Skeletal muscle tissue (tissue), 4 donors: ENCODE results near the gene RAB20. TPM values are rescaled to one million over a fixed set of nuclear protein-coding genes. Genes with fewer than 3 reads are reported as not detected.
"Not testable (repeated sequence)": the region's sequence is repeated elsewhere in the genome, so short reads cannot be mapped to it uniquely, and the experiment has no call there.

ENCODE experiments used
- H3K27ac ChIP-seq: one replicate; pipeline ENCODE4 v1.7.0; 2013; ENCODE audit warnings: mild to moderate bottlenecking, low read depth, low read length, inconsistent platforms
- H3K27me3 ChIP-seq, 3 donors: one replicate each; pipeline ENCODE4 v1.7.0; 2013; ENCODE audit warnings: low read length in 3 of 3; ENCODE audit not compliant: control insufficient read depth in 3 of 3, insufficient read depth in 3 of 3
- H3K36me3 ChIP-seq, 3 donors: one replicate each; pipeline ENCODE4 v1.7.0; 2013; ENCODE audit warnings: low read length in 3 of 3; ENCODE audit not compliant: control insufficient read depth in 3 of 3, insufficient read depth in 3 of 3
- H3K4me1 ChIP-seq, 3 donors: one replicate each; pipeline ENCODE4 v1.7.0; 2013; ENCODE audit warnings: low read length in 3 of 3, mild to moderate bottlenecking in 3 of 3; ENCODE audit not compliant: control insufficient read depth in 3 of 3, insufficient read depth in 3 of 3
- H3K4me3 ChIP-seq, 3 donors: one replicate each; pipeline ENCODE4 v1.7.0; 2013; ENCODE audit warnings: low read length in 3 of 3
- H3K9ac ChIP-seq, 3 donors: one replicate each; pipeline ENCODE4 v1.7.0; 2013; ENCODE audit warnings: low read length in 3 of 3, mild to moderate bottlenecking in 3 of 3, moderate library complexity in 2 of 3, low read depth in 1 of 3
- H3K9me3 ChIP-seq, 3 donors: one replicate each; pipeline ENCODE4 v1.7.0; 2013; ENCODE audit warnings: low read length in 3 of 3; ENCODE audit not compliant: control insufficient read depth in 3 of 3
- total RNA-seq: library from RNA; depleted of rRNA; stranded (reverse); fragments of >200 nt; gene quantifications from one replicate; pipeline ENCODE4 v1.2.3, GENCODE V29; 2014
- donor health status: Osteomylitis.

The RAB20 gene
- total RNA-seq, 1 donor from 2014 or later = 7.3 TPM

DNA sequence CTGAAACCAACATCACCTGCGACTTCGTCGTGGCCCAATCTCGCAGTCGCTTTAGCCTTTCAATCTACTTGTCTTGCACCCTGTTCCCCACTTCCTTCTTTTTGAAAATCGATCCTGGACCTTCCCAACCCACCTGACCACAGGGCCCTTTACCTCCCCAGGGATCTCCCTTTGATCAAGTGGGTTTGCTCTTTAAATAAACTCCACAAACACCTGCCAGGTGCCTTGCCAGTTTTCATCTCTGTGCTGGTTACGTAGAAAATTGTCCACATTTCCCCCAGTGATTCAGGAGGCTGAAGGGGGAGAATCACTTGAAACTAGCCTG, 14.5 kb upstream of the RAB20 start:
- Histone ChIP-seq H3K9ac (no peak overlapping the region), H3K9me3 (no peaks in the 10 kb centered on the region), H3K4me3 (no peak overlapping the region), H3K27me3 (peaks cover 22 to 32% (median 28%) of the 10 kb centered on the region in 3 donors), H3K36me3 (no peaks in the 10 kb centered on the region), H3K4me1 (peaks cover 0 to 6% (median 5%) of the 10 kb centered on the region in 3 donors), H3K27ac (no peak overlapping the region)

- no peaks in the 10 kb centered on the region for H3K9me3 ChIP-seq
- H3K9ac ChIP-seq = no peak overlapping the region
- H3K4me1 ChIP-seq = peaks cover 0 to 6% (median 5%) of the 10 kb centered on the region in 3 donors
- H3K36me3 ChIP-seq = no peaks in the 10 kb centered on the region
- no peak overlapping the region for H3K27ac ChIP-seq
- H3K4me3 ChIP-seq = no peak overlapping the region
- peaks cover 22 to 36% (median 28%) of the 10 kb centered on the region in 3 donors for H3K27me3 ChIP-seq
Measured at GRCh38 chr13:110575322-110576069, 14.0 kb upstream of the RAB20 start.

- Histone ChIP-seq H3K27me3 (peaks cover 22 to 37% (median 28%) of the 10 kb centered on the region in 3 donors), H3K36me3 (no peaks in the 10 kb centered on the region), H3K9ac (no peak overlapping the region), H3K4me3 (no peak overlapping the region), H3K9me3 (no peaks in the 10 kb centered on the region), H3K4me1 (peaks cover 0 to 6% (median 5%) of the 10 kb centered on the region in 3 donors), H3K27ac (no peak overlapping the region)
Measured at GRCh38 chr13:110574161-110574560, 12.6 kb upstream of the RAB20 start.

- Histone ChIP-seq H3K27ac (no peak overlapping the region), H3K9me3 (no peaks in the 10 kb centered on the region), H3K36me3 (no peaks in the 10 kb centered on the region), H3K4me3 (no peak overlapping the region), H3K4me1 (peaks cover 0 to 6% (median 5%) of the 10 kb centered on the region in 3 donors), H3K27me3 (peaks cover 22 to 41% (median 28%) of the 10 kb centered on the region in 3 donors), H3K9ac (no peak overlapping the region)
Measured at GRCh38 chr13:110572778-110573118, 11.2 kb upstream of the RAB20 start.

GRCh38 chr13:110571896-110572777, 10.6 kb upstream of the RAB20 start:
- peaks cover 0 to 6% (median 5%) of the 10 kb centered on the region in 3 donors for H3K4me1 ChIP-seq
- no peak overlapping the region for H3K9ac ChIP-seq
- no peaks in the 10 kb centered on the region for H3K36me3 ChIP-seq

GRCh38 chr13:110570886-110571285, 9.4 kb upstream of the RAB20 start:
- Histone ChIP-seq H3K27ac (no peak overlapping the region), H3K9me3 (no peaks in the 10 kb centered on the region), H3K4me1 (peaks cover 0 to 6% (median 5%) of the 10 kb centered on the region in 3 donors), H3K4me3 (no peak overlapping the region), H3K36me3 (no peaks in the 10 kb centered on the region), H3K27me3 (peaks cover 17 to 39% (median 28%) of the 10 kb centered on the region in 3 donors), H3K9ac (no peak overlapping the region)

More at GRCh38 chr13:110571896-110572777, 10.6 kb upstream of the RAB20 start:
- no peak overlapping the region for H3K27ac ChIP-seq
- H3K4me3 ChIP-seq = no peak overlapping the region
- no peaks in the 10 kb centered on the region for H3K9me3 ChIP-seq
- peaks cover 22 to 41% (median 28%) of the 10 kb centered on the region in 3 donors for H3K27me3 ChIP-seq

- H3K36me3 ChIP-seq, H3K9me3 ChIP-seq, H3K27ac ChIP-seq, H3K4me1 ChIP-seq, H3K9ac ChIP-seq, H3K4me3 ChIP-seq: not testable (repeated sequence)
- peaks cover 10 to 33% (median 19%) of the 10 kb centered on the region in 3 donors for H3K27me3 ChIP-seq
Measured at GRCh38 chr13:110569962-110570361, 8.4 kb upstream of the RAB20 start.

DNA sequence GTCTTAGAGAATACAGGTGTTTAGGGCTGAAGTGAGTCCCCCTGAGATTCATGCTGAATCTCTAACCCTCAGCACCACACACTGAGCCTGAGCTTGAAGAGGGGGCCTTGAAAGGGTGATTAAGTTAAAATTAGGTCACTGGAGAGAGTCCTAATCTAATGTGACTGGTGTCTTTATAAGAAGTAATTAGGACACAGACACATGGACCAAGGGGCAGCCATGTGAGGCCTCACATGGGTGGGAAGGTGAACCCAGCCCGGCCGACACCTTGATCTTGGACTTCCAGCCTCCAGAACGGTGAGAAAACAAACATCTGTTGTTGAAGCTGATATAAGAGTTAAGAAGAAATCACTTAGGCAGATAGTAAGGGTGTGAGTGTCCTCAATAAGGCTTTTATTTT, 7.1 kb upstream of the RAB20 start:
- no peaks in the 10 kb centered on the region for H3K9me3 ChIP-seq
- no peaks in the 10 kb centered on the region for H3K4me1 ChIP-seq
- H3K36me3 ChIP-seq = no peaks in the 10 kb centered on the region
- H3K27me3 ChIP-seq = peaks cover 0 to 24% (median 9%) of the 10 kb centered on the region in 3 donors
- no peak overlapping the region for H3K27ac ChIP-seq
- no peak overlapping the region for H3K4me3 ChIP-seq
- no peak overlapping the region for H3K9ac ChIP-seq

- Histone ChIP-seq H3K27me3 (peaks cover 0 to 9% (median 0%) of the 10 kb centered on the region in 3 donors), H3K9ac (no peak overlapping the region), H3K9me3 (no peaks in the 10 kb centered on the region), H3K4me3 (no peak overlapping the region), H3K27ac (no peak overlapping the region), H3K4me1 (peaks cover 0 to 9% (median 8%) of the 10 kb centered on the region in 3 donors), H3K36me3 (no peaks in the 10 kb centered on the region)
Measured at GRCh38 chr13:110566171-110566570, 4.6 kb upstream of the RAB20 start.

- Histone ChIP-seq H3K9me3 (no peaks in the 10 kb centered on the region), H3K27me3 (peaks cover 0 to 4% (median 0%) of the 10 kb centered on the region in 3 donors), H3K36me3 (no peaks in the 10 kb centered on the region), H3K27ac (no peak overlapping the region), H3K4me1 (peaks cover 0 to 15% (median 14%) of the 10 kb centered on the region in 3 donors), H3K4me3 (no peak overlapping the region), H3K9ac (no peak overlapping the region)
Measured at GRCh38 chr13:110565296-110565695, 3.8 kb upstream of the RAB20 start.
